Measurements from ENCODE around the gene ZNF521.

The ZNF521 gene

GRCh38 chr18:25113566-25113965, 238.4 kb downstream of the ZNF521 start:
- no peak for DNase-seq

- no peak for DNase-seq
Observed at GRCh38 chr18:25112821-25113434, 239.0 kb downstream of the ZNF521 start.

GRCh38 chr18:25111377-25112288, 240.3 kb downstream of the ZNF521 start:
- DNase-seq: no peak

- no peak for DNase-seq
Observed at GRCh38 chr18:25109484-25109883, 242.5 kb downstream of the ZNF521 start.

- no peak for DNase-seq
Observed at GRCh38 chr18:25103468-25104155, 248.4 kb downstream of the ZNF521 start.

- DNase-seq: no peak
Observed at GRCh38 chr18:25102662-25103061, 249.3 kb downstream of the ZNF521 start.

GRCh38 chr18:25100418-25100817, 251.5 kb downstream of the ZNF521 start:
- DNase-seq: no peak

- DNase-seq: no peak
Observed at GRCh38 chr18:25099895-25100294, 252.1 kb downstream of the ZNF521 start.

GRCh38 chr18:25097569-25098056, 254.4 kb downstream of the ZNF521 start:
- DNase-seq: no peak

- no peak for DNase-seq
Observed at GRCh38 chr18:25097057-25097456, 254.9 kb downstream of the ZNF521 start.

- DNase-seq: no peak
Observed at GRCh38 chr18:25093141-25093540, 258.8 kb downstream of the ZNF521 start.

- DNase-seq: no peak
Observed at GRCh38 chr18:25089470-25089869, 262.5 kb downstream of the ZNF521 start.

GRCh38 chr18:25086876-25087275, 265.1 kb downstream of the ZNF521 start:
- DNase-seq: no peak

GRCh38 chr18:25081001-25081400, 271.0 kb downstream of the ZNF521 start:
- DNase-seq: no peak

- DNase-seq: no peak
Observed at GRCh38 chr18:25080211-25080610, 271.8 kb downstream of the ZNF521 start.

GRCh38 chr18:25077944-25078723, 273.8 kb downstream of the ZNF521 start:
- no peak for DNase-seq

GRCh38 chr18:25077038-25077943, 274.7 kb downstream of the ZNF521 start:
- no peak for DNase-seq

- DNase-seq: no peak
Observed at GRCh38 chr18:25075783-25076182, 276.2 kb downstream of the ZNF521 start.

- DNase-seq: no peak
Observed at GRCh38 chr18:25075331-25075730, 276.6 kb downstream of the ZNF521 start.

- no peak for DNase-seq
Observed at GRCh38 chr18:25074925-25075324, 277.0 kb downstream of the ZNF521 start.

- no peak for DNase-seq
Observed at GRCh38 chr18:25072205-25072604, 279.8 kb downstream of the ZNF521 start.

All from NCI-H1105 treated with DMSO at 0.1 percent for 48 hours (cell line).